SK-N-SH (cell line): ENCODE measurements around the gene ZNF766. TPM values are rescaled to one million over a fixed set of nuclear protein-coding genes. Genes with fewer than 3 reads are reported as not detected.

ENCODE experiments used
- CTCF ChIA-PET: fragments of 300-600, 350-600 bp; formaldehyde crosslinking; extraction: SDS; loops from one replicate; lab custom pipeline; 2021; lab: Yijun Ruan, JAX
- POLR2A ChIA-PET: fragments of 350-600 bp; sonication (Branson Sonifier 250); formaldehyde crosslinking; extraction: SDS; loops from one replicate; lab custom pipeline; 2020; ENCODE audit warnings: antibody characterized with exemption, inconsistent platforms; lab: Yijun Ruan, JAX
- DNase-seq: peaks from one replicate; pipeline ENCODE4 v3.0.0; 2012
- H2AFZ ChIP-seq: fragments of 200-600 bp; sonication (generic); 2 replicates; pipeline ENCODE4 v1.8.1; 2016; ENCODE audit warnings: antibody characterized with exemption, mild to moderate bottlenecking, low read depth
- H3F3A ChIP-seq: fragments of 200-600 bp; sonication (generic); replicated peaks from 2 replicates; pipeline ENCODE3; 2016; ENCODE audit warnings: antibody characterized with exemption, mild to moderate bottlenecking; ENCODE audit not compliant: insufficient read depth
- H3K27ac ChIP-seq, 2 experiments: fragments of 200-500 bp in 1 of 2; fragments of 200-600 bp in 1 of 2; sonication (Bioruptor generic) in 1 of 2; sonication (generic), shearing (Covaris generic) in 1 of 2; 2 replicates each; pipeline versions ENCODE4 v1.5.1 to v1.6.1; 2014 to 2016; ENCODE audit warnings: low read depth in 2 of 2, inconsistent platforms in 1 of 2, low read length in 1 of 2, mild to moderate bottlenecking in 1 of 2, mixed read lengths in 1 of 2
- H3K27me3 ChIP-seq: fragments of 200-600 bp; sonication (generic), shearing (Covaris generic); 2 replicates; pipeline ENCODE4 v1.6.1; 2016; ENCODE audit warnings: mixed run types; ENCODE audit not compliant: insufficient read depth
- H3K36me3 ChIP-seq, 2 experiments: fragments of 200-500 bp in 1 of 2; fragments of 200-600 bp in 1 of 2; sonication (Bioruptor generic) in 1 of 2; sonication (generic) in 1 of 2; replicated peaks in 1 of 2; 2 replicates each; pipeline versions ENCODE3 to v1.5.1; 2014 to 2016; ENCODE audit warnings: low read length in 1 of 2, mild to moderate bottlenecking in 1 of 2; ENCODE audit not compliant: insufficient read depth in 2 of 2, control insufficient read depth in 1 of 2
- H3K4me1 ChIP-seq, 2 experiments: fragments of 200-500 bp in 1 of 2; fragments of 200-600 bp in 1 of 2; sonication (Bioruptor generic) in 1 of 2; sonication (generic), shearing (Covaris generic) in 1 of 2; 2 replicates each; pipeline versions ENCODE4 v1.5.1 to v1.6.1; 2014 to 2016; ENCODE audit warnings: low read depth in 1 of 2, low read length in 1 of 2, mixed run types in 1 of 2; ENCODE audit not compliant: insufficient read depth in 2 of 2, control insufficient read depth in 1 of 2
- H3K4me2 ChIP-seq: fragments of 200-600 bp; sonication (generic), shearing (Covaris generic); 2 replicates; pipeline ENCODE4 v1.6.1; 2017; ENCODE audit warnings: mixed run types
- H3K4me3 ChIP-seq, 2 experiments: fragments of 200-500 bp in 1 of 2; fragments of 200-600 bp in 1 of 2; sonication (Bioruptor generic) in 1 of 2; sonication (generic), shearing (Covaris generic) in 1 of 2; 2 replicates each; pipeline versions ENCODE4 v1.5.1 to v1.8.1; 2014 to 2016; ENCODE audit warnings: low read depth in 2 of 2, inconsistent platforms in 1 of 2, low read length in 1 of 2, mild to moderate bottlenecking in 1 of 2, mixed read lengths in 1 of 2, moderate library complexity in 1 of 2
- H3K79me2 ChIP-seq: fragments of 200-600 bp; sonication (generic); 2 replicates; pipeline ENCODE4 v1.8.1; 2017; ENCODE audit warnings: mild to moderate bottlenecking; ENCODE audit not compliant: insufficient read depth
- H3K9ac ChIP-seq: fragments of 200-600 bp; sonication (generic); 2 replicates; pipeline ENCODE4 v1.6.1; 2017; ENCODE audit warnings: mixed run types
- H3K9me2 ChIP-seq: fragments of 200-600 bp; sonication (generic); 2 replicates; pipeline ENCODE4 v1.6.1; 2017; ENCODE audit warnings: mixed run types
- H3K9me3 ChIP-seq: fragments of 200-600 bp; sonication (generic); 2 replicates; pipeline ENCODE4 v1.6.1; 2017; ENCODE audit warnings: mixed run types, mild to moderate bottlenecking, moderate library complexity
- H4K20me1 ChIP-seq: fragments of 200-600 bp; sonication (generic); 2 replicates; pipeline ENCODE4 v1.6.1; 2017; ENCODE audit warnings: mild to moderate bottlenecking, mixed run types; ENCODE audit not compliant: insufficient read depth
- CTCF ChIP-seq: fragments of 200-600 bp; sonication (generic); IDR thresholded peaks from 2 replicates; pipeline ENCODE4 v1.6.1; 2017; ENCODE audit warnings: antibody characterized with exemption, mild to moderate bottlenecking, moderate library complexity
- ELF1 ChIP-seq: IDR thresholded peaks from 2 replicates; pipeline ENCODE4 v1.4.0; 2012
- EZH2phosphoT487 ChIP-seq: fragments of 200-600 bp; sonication (generic); IDR thresholded peaks from 2 replicates; pipeline ENCODE4 v1.6.1; 2017; ENCODE audit warnings: low read depth, mixed run types, mild to moderate bottlenecking, antibody characterized with exemption, moderate library complexity, borderline replicate concordance
- FOXJ3 ChIP-seq: sonication (generic); formaldehyde crosslinking; IDR thresholded peaks from 2 replicates; pipeline ENCODE4 v1.5.1; 2020; ENCODE audit warnings: mild to moderate bottlenecking, missing genetic modification reagents
- GABPA ChIP-seq: IDR thresholded peaks from 2 replicates; pipeline ENCODE4 v1.4.0; 2012; ENCODE audit warnings: low read depth, mild to moderate bottlenecking
- MAX ChIP-seq: IDR thresholded peaks from 2 replicates; pipeline ENCODE4 v1.4.0; 2012; ENCODE audit warnings: low read depth
- MXI1 ChIP-seq: IDR thresholded peaks from 2 replicates; pipeline ENCODE4 v1.6.1; 2012; ENCODE audit warnings: mild to moderate bottlenecking, low read depth, low read length, improper control_type of control experiment
- NFIC ChIP-seq: IDR thresholded peaks from 2 replicates; pipeline ENCODE4 v1.4.0; 2012; ENCODE audit warnings: borderline replicate concordance
- NRF1 ChIP-seq: IDR thresholded peaks from 2 replicates; pipeline ENCODE4 v1.6.1; 2012; ENCODE audit warnings: low read depth, mild to moderate bottlenecking, low read length
- POLR2AphosphoS5 ChIP-seq: IDR thresholded peaks from 2 replicates; pipeline ENCODE4 v1.6.1; 2012; ENCODE audit warnings: low read depth, low read length
- RCOR1 ChIP-seq: fragments of 150-350 bp; IDR thresholded peaks from 2 replicates; pipeline ENCODE4 v1.6.1; 2017; ENCODE audit warnings: antibody characterized with exemption, low read length
- RXRA ChIP-seq: IDR thresholded peaks from 2 replicates; pipeline ENCODE4 v1.4.0; 2012; ENCODE audit warnings: low read depth, mild to moderate bottlenecking, borderline replicate concordance
- SIN3A ChIP-seq: IDR thresholded peaks from 2 replicates; pipeline ENCODE4 v1.6.1; 2012; ENCODE audit warnings: low read depth, mild to moderate bottlenecking, low read length, moderate library complexity, borderline replicate concordance
- TAF1 ChIP-seq: IDR thresholded peaks from 2 replicates; pipeline ENCODE4 v1.6.1; 2012; ENCODE audit warnings: low read depth, mild to moderate bottlenecking, low read length, moderate library complexity, borderline replicate concordance
- TEAD4 ChIP-seq: IDR thresholded peaks from 2 replicates; pipeline ENCODE4 v1.4.0; 2012; ENCODE audit warnings: mild to moderate bottlenecking, borderline replicate concordance; ENCODE audit not compliant: insufficient read depth
- WGBS: methylation state at CpG from one replicate; pipeline ENCODE4 v1.1.6; 2017; ENCODE audit warnings: low lambda C conversion rate; 5-methylcytosine and 5-hydroxymethylcytosine counted together
- polyA plus RNA-seq, 3 experiments: library from polyadenylated mRNA; depleted of rRNA; stranded (reverse); fragments of >200 nt; gene quantifications; 2 replicates each; pipeline ENCODE4 v1.2.3, GENCODE V29; 2012

ZNF766 gene
- polyA plus RNA-seq, 1 of the 3 experiments (the other 2 are of a cell fraction) = 3.9 TPM

GRCh38 chr19:52296773-52297600 lies 27.6 kb downstream of the ZNF766 start, which contains the start of gene ZNF480:
Gene ZNF480 (plus strand): TSS chr19:52297169. CDS start chr19:52300413, 3,244 bp downstream.
- peak; percentile 19; the same call in 1 of the 2 replicates for TF ChIP-seq CTCF
- peak; percentile 33; the same call in 1 of the 2 replicates for TF ChIP-seq NRF1
- peak; percentile 72 for TF ChIP-seq MAX
- no peak for TF ChIP-seq FOXJ3 (CRISPR knock-in tag)
- TF ChIP-seq MXI1 = peak; percentile 73; the same call in 1 of the 2 replicates
- no peak for TF ChIP-seq RCOR1
- TF ChIP-seq GABPA = peak; percentile 63
- no peak for TF ChIP-seq EZH2phosphoT487
- TF ChIP-seq RXRA = no peak
- peak; percentile 89 for TF ChIP-seq ELF1
- 0 out of 2 replicates have a peak, but pooled peaks have one; percentile 14 for TF ChIP-seq SIN3A
- peak; percentile 77 for TF ChIP-seq POLR2AphosphoS5
- peak; percentile 8; the same call in 1 of the 2 replicates for TF ChIP-seq TAF1
- no peak for TF ChIP-seq TEAD4
- TF ChIP-seq NFIC = no peak
- TF ChIP-seq, all 33 proteins: peak for 9
- no peaks in the 10 kb centered on the region for H4K20me1 ChIP-seq
- peaks cover 0 to 5% of the 10 kb centered on the region in 2 experiments; a peak in 1 of 4 replicates for H3K4me1 ChIP-seq
- H3K9ac ChIP-seq = peak within 1 kb of the TSS; percentile 94
- H3K27me3 ChIP-seq = no peaks in the 10 kb centered on the region
- H3K36me3 ChIP-seq = peaks cover 23 to 41% of the 10 kb centered on the region in 2 experiments
- peaks cover 26% of the 10 kb centered on the region; the same call in 1 of the 2 replicates for H3K79me2 ChIP-seq
- H3K4me2 ChIP-seq = peak within 1 kb of the TSS; percentile 91
- H2AFZ ChIP-seq = peak within 1 kb of the TSS; percentile 96
- peaks cover 2% of the 10 kb centered on the region for H3F3A ChIP-seq
- POLR2A ChIA-PET = no interaction called here
- H3K27ac ChIP-seq = peak within 1 kb of the TSS; percentile 88 to 90
- peak within 1 kb of the TSS; percentile 91 to 95 for H3K4me3 ChIP-seq
- WGBS = 0% methylated on average over 31 of the region's 75 CpGs
- no peaks in the 10 kb centered on the region for H3K9me2 ChIP-seq
- peak; percentile 93 for DNase-seq
- 0 out of 2 replicates have a peak, but pooled peaks cover 5% of the 10 kb centered on the region for H3K9me3 ChIP-seq
- CTCF ChIA-PET = interaction anchor here (1.2 kb wide), 1 partner anchor 60 kb away, joined by 3 read pairs; no protein-coding TSS in a partner anchor
